Thyroid gland (tissue), 4 donors: Measurements from ENCODE around the gene PSMF1. TPM values are rescaled to one million over a fixed set of nuclear protein-coding genes. Genes with fewer than 3 reads are reported as not detected.

Experiments used
- DNase-seq, 2 donors: peaks; one replicate each; pipeline ENCODE4 v3.0.0-alpha.2; 2019
- H3K27ac ChIP-seq, 3 donors: fragments of 200-600 bp; sonication (generic); 1 replicate in 2 of 3; 2 replicates in 1 of 3; pipeline ENCODE4 v1.5.1; 2016 to 2019; ENCODE audit warnings: mild to moderate bottlenecking in 1 of 3, moderate library complexity in 1 of 3
- H3K27me3 ChIP-seq: fragments of 200-600 bp; sonication (generic); one replicate; pipeline ENCODE4 v1.5.1; 2019
- H3K36me3 ChIP-seq, 2 donors: fragments of 200-600 bp; sonication (generic); one replicate each; pipeline ENCODE4 v1.5.1; 2016 to 2019
- H3K4me1 ChIP-seq, 2 donors: fragments of 200-600 bp; sonication (generic); one replicate each; pipeline ENCODE4 v1.5.1; 2017 to 2019
- H3K4me3 ChIP-seq, 3 donors: fragments of 200-600 bp; sonication (generic); replicated peaks in 1 of 3; 1 replicate in 2 of 3; 2 replicates in 1 of 3; pipeline ENCODE4 v1.5.1; 2016; ENCODE audit warnings: mild to moderate bottlenecking in 1 of 3
- H3K9me3 ChIP-seq: fragments of 200-600 bp; sonication (generic); one replicate; pipeline ENCODE4 v1.5.1; 2017
- CTCF ChIP-seq, 6 experiments: fragments of 200-600 bp in 3 of 6; fragments of 450-650 bp in 3 of 6; sonication (generic) in 3 of 6; IDR thresholded peaks; one replicate each; pipeline ENCODE4 v1.5.1; 2016 to 2019; ENCODE audit warnings: antibody characterized with exemption in 6 of 6, mild to moderate bottlenecking in 2 of 6, inconsistent platforms in 1 of 6, moderate library complexity in 1 of 6
- POLR2A ChIP-seq, 2 donors: fragments of 450-650 bp; IDR thresholded peaks; one replicate each; pipeline ENCODE4 v1.6.1; 2017; ENCODE audit warnings: antibody characterized with exemption in 2 of 2, mild to moderate bottlenecking in 2 of 2, moderate library complexity in 1 of 2
- WGBS, 2 donors: methylation state at CpG; one replicate each; pipeline ENCODE4 v1.1.5; 2017; 5-methylcytosine and 5-hydroxymethylcytosine counted together
- intact Hi-C: fragments of 100-400 bp; cut with DNase I; formaldehyde crosslinking; loops from one replicate; pipeline ENCODE4 v1.15.1; 2023
- total RNA-seq, 4 donors: library from RNA; depleted of rRNA; stranded (reverse); fragments of >200 nt; gene quantifications; one replicate each; pipeline ENCODE4 v1.2.3, GENCODE V29; 2016

Gene PSMF1
- total RNA-seq, 4 donors from 2014 or later, result 74.8 to 189 (median 105) TPM

- no peaks in the 10 kb centered on the region for H3K4me1 ChIP-seq
- H3K36me3 ChIP-seq, result no peaks in the 10 kb centered on the region
- 88 to 100% methylated on average over 1 of the region's 1 CpG for WGBS, 2 donors
- H3K9me3 ChIP-seq, result no peaks in the 10 kb centered on the region
- TF ChIP-seq CTCF (IDR thresholded peaks at IDR 0.05) (no peak), POLR2A (IDR thresholded peaks at IDR 0.05) (no peak)
- DNase-seq, result no peak
- intact Hi-C loops, result no loop called here
- H3K4me3 ChIP-seq, result no peak overlapping the region
- no peaks in the 10 kb centered on the region for H3K27me3 ChIP-seq
- no peak overlapping the region for H3K27ac ChIP-seq
Observed at GRCh38 chr20:1195226-1195625, 76.8 kb downstream of the PSMF1 start.

DNA sequence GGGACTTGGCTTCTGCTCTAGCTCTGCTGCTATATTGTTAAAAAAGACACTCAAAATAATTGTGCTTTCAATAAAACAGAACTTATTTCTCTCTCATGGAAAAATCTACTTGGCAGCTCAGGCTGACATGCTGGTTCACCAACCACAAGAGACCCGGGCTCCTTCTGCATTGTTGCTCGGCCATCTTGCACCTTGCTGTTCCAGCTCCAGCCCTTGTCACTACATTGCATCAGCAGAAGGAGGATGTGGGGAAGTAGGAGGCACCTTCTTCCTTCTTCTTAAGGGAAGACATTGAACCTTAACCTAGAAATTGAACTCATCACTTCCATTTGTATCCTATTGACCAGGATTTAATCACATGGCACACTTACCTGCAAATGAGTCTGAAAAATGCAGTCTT is 78.2 kb downstream of the PSMF1 start:
- no peak overlapping the region for H3K27ac ChIP-seq
- no peaks in the 10 kb centered on the region for H3K4me1 ChIP-seq
- DNase-seq, result no peak
- no peak overlapping the region for H3K4me3 ChIP-seq
- no peaks in the 10 kb centered on the region for H3K36me3 ChIP-seq
- no peaks in the 10 kb centered on the region for H3K9me3 ChIP-seq
- intact Hi-C loops, result no loop called here
- no peaks in the 10 kb centered on the region for H3K27me3 ChIP-seq
- no peak for TF ChIP-seq CTCF (IDR thresholded peaks at IDR 0.05)
- WGBS, 2 donors, result 95 to 96% methylated on average over 2 of the region's 2 CpGs

DNA sequence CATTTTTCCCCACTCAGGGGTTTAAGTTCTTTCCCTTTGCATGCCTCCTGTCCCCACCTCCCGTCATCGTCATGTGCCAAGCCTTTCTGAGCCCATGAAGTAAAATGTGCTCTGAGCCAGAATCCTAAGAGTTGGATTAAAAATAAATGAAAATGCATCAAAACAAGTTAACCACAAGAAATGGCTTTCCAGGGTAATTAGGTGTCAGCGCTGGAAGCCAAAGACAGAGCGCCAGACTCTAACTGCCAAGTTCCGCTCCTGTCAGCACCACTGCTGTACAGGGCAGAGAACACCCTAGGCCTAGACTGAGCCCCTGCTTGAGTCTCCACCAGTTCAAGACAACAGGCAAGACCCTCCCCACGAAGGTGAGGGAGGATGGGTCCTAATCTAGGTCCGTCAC is 79.4 kb downstream of the PSMF1 start:
- intact Hi-C loops, result no loop called here
- no peak overlapping the region for H3K27ac ChIP-seq
- H3K27me3 ChIP-seq, result no peaks in the 10 kb centered on the region
- no peaks in the 10 kb centered on the region for H3K9me3 ChIP-seq
- H3K4me3 ChIP-seq, result no peak overlapping the region
- H3K36me3 ChIP-seq, result no peaks in the 10 kb centered on the region
- H3K4me1 ChIP-seq, result no peaks in the 10 kb centered on the region
- TF ChIP-seq CTCF (IDR thresholded peaks at IDR 0.05) (no peak), POLR2A (IDR thresholded peaks at IDR 0.05) (no peak)
- WGBS, 2 donors, result 77 to 89% methylated on average over 7 of the region's 7 CpGs
- DNase-seq, result no peak

GRCh38 chr20:1198751-1199150 is 80.3 kb downstream of the PSMF1 start:
- intact Hi-C loops, result no loop called here
- no peak for TF ChIP-seq POLR2A (IDR thresholded peaks at IDR 0.05)
- no peak for TF ChIP-seq CTCF (IDR thresholded peaks at IDR 0.05)
- H3K4me1 ChIP-seq, result no peaks in the 10 kb centered on the region
- no peak overlapping the region for H3K4me3 ChIP-seq
- no peak overlapping the region for H3K27ac ChIP-seq
- H3K9me3 ChIP-seq, result no peaks in the 10 kb centered on the region
- WGBS, 2 donors, result 94 to 96% methylated on average over 5 of the region's 5 CpGs
- no peak for DNase-seq
- no peaks in the 10 kb centered on the region for H3K27me3 ChIP-seq
- H3K36me3 ChIP-seq, result no peaks in the 10 kb centered on the region

- Histone ChIP-seq H3K4me3 (no peak overlapping the region), H3K36me3 (no peaks in the 10 kb centered on the region), H3K27ac (no peak overlapping the region), H3K9me3 (no peaks in the 10 kb centered on the region), H3K27me3 (no peaks in the 10 kb centered on the region), H3K4me1 (no peaks in the 10 kb centered on the region)
- DNase-seq, result no peak
- TF ChIP-seq CTCF (IDR thresholded peaks at IDR 0.05) (no peak), POLR2A (IDR thresholded peaks at IDR 0.05) (no peak)
- 68 to 78% methylated on average over 7 of the region's 7 CpGs for WGBS, 2 donors
- intact Hi-C loops, result no loop called here
Observed at GRCh38 chr20:1199212-1199873, 80.9 kb downstream of the PSMF1 start.
